DMS53 treated with DMSO at 0.1 percent for 48 hours (cell line): ENCODE data around the gene LRRC26.

ENCODE experiments used
- DNase-seq: peaks from one replicate; lab custom pipeline; 2025; ENCODE audit not compliant: unreplicated experiment; lab: John Stamatoyannopoulos, UW

Gene LRRC26

GRCh38 chr9:137199411-137200121, 29.7 kb upstream of the LRRC26 start:
- no peak for DNase-seq

GRCh38 chr9:137198902-137199283, 29.0 kb upstream of the LRRC26 start:
- no peak for DNase-seq

- DNase-seq, result peak; percentile 50
Observed at GRCh38 chr9:137198051-137198901, 28.4 kb upstream of the LRRC26 start.

GRCh38 chr9:137195525-137196220, 25.8 kb upstream of the LRRC26 start:
- DNase-seq, result peak; percentile 98

- DNase-seq, result peak; percentile 59
Observed at GRCh38 chr9:137194909-137195308, 25.1 kb upstream of the LRRC26 start.

- DNase-seq, result no peak
Observed at GRCh38 chr9:137194388-137194787, 24.5 kb upstream of the LRRC26 start.

GRCh38 chr9:137193771-137194170, 23.9 kb upstream of the LRRC26 start:
- no peak for DNase-seq

GRCh38 chr9:137192859-137193258, 23.0 kb upstream of the LRRC26 start:
- no peak for DNase-seq

- no peak for DNase-seq
Observed at GRCh38 chr9:137192448-137192780, 22.6 kb upstream of the LRRC26 start.

GRCh38 chr9:137191691-137192447, 22.0 kb upstream of the LRRC26 start:
- DNase-seq, result no peak

- DNase-seq, result no peak
Observed at GRCh38 chr9:137191245-137191644, 21.4 kb upstream of the LRRC26 start.

GRCh38 chr9:137190315-137190856, 20.5 kb upstream of the LRRC26 start:
- peak; percentile 33 for DNase-seq

GRCh38 chr9:137189297-137190295, 19.7 kb upstream of the LRRC26 start:
- no peak for DNase-seq

- peak; percentile 88 for DNase-seq
Observed at GRCh38 chr9:137188490-137189296, 18.8 kb upstream of the LRRC26 start, which contains the start of the genes ANAPC2 and SSNA1. ANAPC2 (minus strand) TSS chr9:137188560; CDS start chr9:137188532, 28 bp downstream. SSNA1 (plus strand) TSS chr9:137188676; CDS start chr9:137188727, 51 bp downstream.

- DNase-seq, result no peak
Observed at GRCh38 chr9:137188086-137188489, 18.2 kb upstream of the LRRC26 start.

- no peak for DNase-seq
Observed at GRCh38 chr9:137187386-137187785, 17.5 kb upstream of the LRRC26 start.

- DNase-seq, result no peak
Observed at GRCh38 chr9:137186385-137186784, 16.5 kb upstream of the LRRC26 start.

GRCh38 chr9:137185921-137186320, 16.1 kb upstream of the LRRC26 start:
- no peak for DNase-seq
